NB4 (cell line): ENCODE measurements around the gene PSMB4.

Source experiments
- MYC ChIP-seq: IDR thresholded peaks from 2 replicates; pipeline ENCODE4 v1.6.1; 2011; ENCODE audit warnings: low read depth, low read length
- POLR2A ChIP-seq: IDR thresholded peaks from 2 replicates; pipeline ENCODE4 v1.6.1; 2011; ENCODE audit warnings: mild to moderate bottlenecking; ENCODE audit not compliant: insufficient read length; ENCODE audit errors: extremely low read depth
- TF ChIP-seq, protein P1 (sequence below): IDR thresholded peaks from one replicate; pipeline ENCODE4 v1.5.1; 2012; ENCODE audit warnings: low read depth, low read length
- TF ChIP-seq, protein P2 (sequence below): IDR thresholded peaks from 2 replicates; pipeline ENCODE4 v1.6.1; 2011; ENCODE audit warnings: low read depth, low read length

DNA sequence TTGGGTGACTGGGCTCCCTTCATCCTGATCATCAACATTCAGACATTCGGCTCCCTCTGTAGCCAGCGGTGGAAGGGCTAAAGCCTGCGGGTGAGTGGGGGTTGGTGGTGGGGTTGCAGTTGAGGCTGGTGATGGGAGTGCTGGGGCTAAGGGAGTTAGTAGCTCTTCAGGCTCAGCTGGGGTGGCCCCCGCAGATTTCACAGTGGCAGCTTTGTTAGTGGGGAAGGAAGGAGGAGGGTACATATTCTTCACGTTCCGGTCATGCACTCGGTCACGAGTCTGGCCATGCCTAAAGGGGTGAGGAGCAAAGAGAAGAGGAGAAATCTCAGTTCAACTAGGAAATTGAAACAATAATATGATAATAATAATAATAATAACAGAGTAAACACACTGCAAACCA is 6.8 kb downstream of the PSMB4 start:
- TF ChIP-seq, protein P1, sequence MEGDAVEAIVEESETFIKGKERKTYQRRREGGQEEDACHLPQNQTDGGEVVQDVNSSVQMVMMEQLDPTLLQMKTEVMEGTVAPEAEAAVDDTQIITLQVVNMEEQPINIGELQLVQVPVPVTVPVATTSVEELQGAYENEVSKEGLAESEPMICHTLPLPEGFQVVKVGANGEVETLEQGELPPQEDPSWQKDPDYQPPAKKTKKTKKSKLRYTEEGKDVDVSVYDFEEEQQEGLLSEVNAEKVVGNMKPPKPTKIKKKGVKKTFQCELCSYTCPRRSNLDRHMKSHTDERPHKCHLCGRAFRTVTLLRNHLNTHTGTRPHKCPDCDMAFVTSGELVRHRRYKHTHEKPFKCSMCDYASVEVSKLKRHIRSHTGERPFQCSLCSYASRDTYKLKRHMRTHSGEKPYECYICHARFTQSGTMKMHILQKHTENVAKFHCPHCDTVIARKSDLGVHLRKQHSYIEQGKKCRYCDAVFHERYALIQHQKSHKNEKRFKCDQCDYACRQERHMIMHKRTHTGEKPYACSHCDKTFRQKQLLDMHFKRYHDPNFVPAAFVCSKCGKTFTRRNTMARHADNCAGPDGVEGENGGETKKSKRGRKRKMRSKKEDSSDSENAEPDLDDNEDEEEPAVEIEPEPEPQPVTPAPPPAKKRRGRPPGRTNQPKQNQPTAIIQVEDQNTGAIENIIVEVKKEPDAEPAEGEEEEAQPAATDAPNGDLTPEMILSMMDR: no peak
- TF ChIP-seq POLR2A: no peak
- TF ChIP-seq, protein P2, sequence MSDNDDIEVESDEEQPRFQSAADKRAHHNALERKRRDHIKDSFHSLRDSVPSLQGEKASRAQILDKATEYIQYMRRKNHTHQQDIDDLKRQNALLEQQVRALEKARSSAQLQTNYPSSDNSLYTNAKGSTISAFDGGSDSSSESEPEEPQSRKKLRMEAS: no peak
- no peak for TF ChIP-seq MYC
